ENCODE data around the gene AK8.

AK8 gene

GRCh38 chr9:132903574-132904492 is 25.7 kb upstream of the AK8 start:
- no peak overlapping the region for H3K4me3 ChIP-seq (ENCODE audit: extremely low read depth, insufficient read depth, low read length, poor library complexity, severe bottlenecking)
- H3K4me1 ChIP-seq (ENCODE audit: control insufficient read depth, insufficient read depth, low read length, poor library complexity, severe bottlenecking), result no peaks in the 10 kb centered on the region
- H3K36me3 ChIP-seq (ENCODE audit: control insufficient read depth, insufficient read depth, low read length), result peaks cover 72% of the 10 kb centered on the region
- no peaks in the 10 kb centered on the region for H3K9me3 ChIP-seq (ENCODE audit: control insufficient read depth, low read length)
- 84 to 88% methylated on average over 10 of the region's 13 CpGs for WGBS, 2 experiments (ENCODE audit: insufficient coverage in 2 of 2)
- H3K27ac ChIP-seq (ENCODE audit: low read depth, low read length, severe bottlenecking), result no peak overlapping the region

- WGBS, 2 experiments (ENCODE audit: insufficient coverage in 2 of 2), result 41 to 49% methylated on average over 8 to 9 of the region's 11 CpGs
- H3K36me3 ChIP-seq (ENCODE audit: control insufficient read depth, insufficient read depth, low read length), result peaks cover 82% of the 10 kb centered on the region
- H3K27ac ChIP-seq (ENCODE audit: low read depth, low read length, severe bottlenecking), result no peak overlapping the region
- H3K4me3 ChIP-seq (ENCODE audit: extremely low read depth, insufficient read depth, low read length, poor library complexity, severe bottlenecking), result no peak overlapping the region
- no peaks in the 10 kb centered on the region for H3K4me1 ChIP-seq (ENCODE audit: control insufficient read depth, insufficient read depth, low read length, poor library complexity, severe bottlenecking)
- H3K9me3 ChIP-seq (ENCODE audit: control insufficient read depth, low read length), result no peaks in the 10 kb centered on the region
These were observed 24.1 kb upstream of the AK8 start for GRCh38 chr9:132901858-132902831.

- 95 to 96% methylated on average over 4 of the region's 7 CpGs for WGBS, 2 experiments (ENCODE audit: insufficient coverage in 2 of 2)
- H3K36me3 ChIP-seq (ENCODE audit: control insufficient read depth, insufficient read depth, low read length), result peaks cover 84% of the 10 kb centered on the region
- no peaks in the 10 kb centered on the region for H3K4me1 ChIP-seq (ENCODE audit: control insufficient read depth, insufficient read depth, low read length, poor library complexity, severe bottlenecking)
- no peaks in the 10 kb centered on the region for H3K9me3 ChIP-seq (ENCODE audit: control insufficient read depth, low read length)
- H3K27ac ChIP-seq (ENCODE audit: low read depth, low read length, severe bottlenecking), result no peak overlapping the region
- no peak overlapping the region for H3K4me3 ChIP-seq (ENCODE audit: extremely low read depth, insufficient read depth, low read length, poor library complexity, severe bottlenecking)
These were observed 20.0 kb upstream of the AK8 start for GRCh38 chr9:132898051-132898450.

GRCh38 chr9:132896906-132897305 is 18.8 kb upstream of the AK8 start:
- Histone ChIP-seq H3K4me3 (ENCODE audit: extremely low read depth, insufficient read depth, low read length, poor library complexity, severe bottlenecking) (no peak overlapping the region), H3K27ac (ENCODE audit: low read depth, low read length, severe bottlenecking) (no peak overlapping the region), H3K9me3 (ENCODE audit: control insufficient read depth, low read length) (no peaks in the 10 kb centered on the region), H3K4me1 (ENCODE audit: control insufficient read depth, insufficient read depth, low read length, poor library complexity, severe bottlenecking) (no peaks in the 10 kb centered on the region), H3K36me3 (ENCODE audit: control insufficient read depth, insufficient read depth, low read length) (peaks cover 90% of the 10 kb centered on the region)
- 92 to 96% methylated on average over 6 of the region's 6 CpGs for WGBS, 2 experiments (ENCODE audit: insufficient coverage in 2 of 2)

GRCh38 chr9:132896264-132896663 is 18.2 kb upstream of the AK8 start:
- WGBS, 2 experiments (ENCODE audit: insufficient coverage in 2 of 2), result 96 to 97% methylated on average over 5 to 13 of the region's 13 CpGs
- Histone ChIP-seq H3K4me3 (ENCODE audit: extremely low read depth, insufficient read depth, low read length, poor library complexity, severe bottlenecking) (no peak overlapping the region), H3K27ac (ENCODE audit: low read depth, low read length, severe bottlenecking) (no peak overlapping the region), H3K36me3 (ENCODE audit: control insufficient read depth, insufficient read depth, low read length) (peaks cover 86% of the 10 kb centered on the region), H3K4me1 (ENCODE audit: control insufficient read depth, insufficient read depth, low read length, poor library complexity, severe bottlenecking) (no peaks in the 10 kb centered on the region), H3K9me3 (ENCODE audit: control insufficient read depth, low read length) (no peaks in the 10 kb centered on the region)

- WGBS, 2 experiments (ENCODE audit: insufficient coverage in 2 of 2), result 81 to 82% methylated on average over 6 to 8 of the region's 9 CpGs
- Histone ChIP-seq H3K9me3 (ENCODE audit: control insufficient read depth, low read length) (no peaks in the 10 kb centered on the region), H3K4me3 (ENCODE audit: extremely low read depth, insufficient read depth, low read length, poor library complexity, severe bottlenecking) (no peak overlapping the region), H3K4me1 (ENCODE audit: control insufficient read depth, insufficient read depth, low read length, poor library complexity, severe bottlenecking) (no peaks in the 10 kb centered on the region), H3K36me3 (ENCODE audit: control insufficient read depth, insufficient read depth, low read length) (peaks cover 74% of the 10 kb centered on the region), H3K27ac (ENCODE audit: low read depth, low read length, severe bottlenecking) (no peak overlapping the region)
These were observed 17.1 kb upstream of the AK8 start for GRCh38 chr9:132894862-132895835.

- H3K4me3 ChIP-seq (ENCODE audit: extremely low read depth, insufficient read depth, low read length, poor library complexity, severe bottlenecking), result no peak overlapping the region
- H3K4me1 ChIP-seq (ENCODE audit: control insufficient read depth, insufficient read depth, low read length, poor library complexity, severe bottlenecking), result no peaks in the 10 kb centered on the region
- no peak overlapping the region for H3K27ac ChIP-seq (ENCODE audit: low read depth, low read length, severe bottlenecking)
- no CpG with 5 or more reads among the region's 5 CpGs for whole genome bisulfite sequencing, 2 experiments (ENCODE audit: insufficient coverage in 2 of 2)
- H3K36me3 ChIP-seq (ENCODE audit: control insufficient read depth, insufficient read depth, low read length), result peaks cover 66% of the 10 kb centered on the region
- H3K9me3 ChIP-seq (ENCODE audit: control insufficient read depth, low read length), result no peaks in the 10 kb centered on the region
These were observed 16.3 kb upstream of the AK8 start for GRCh38 chr9:132894346-132894745.

GRCh38 chr9:132892400-132892799 is 14.3 kb upstream of the AK8 start:
- no peaks in the 10 kb centered on the region for H3K9me3 ChIP-seq (ENCODE audit: control insufficient read depth, low read length)
- 92 to 93% methylated on average over 8 of the region's 9 CpGs for WGBS, 2 experiments (ENCODE audit: insufficient coverage in 2 of 2)
- H3K4me1 ChIP-seq (ENCODE audit: control insufficient read depth, insufficient read depth, low read length, poor library complexity, severe bottlenecking), result no peaks in the 10 kb centered on the region
- no peak overlapping the region for H3K4me3 ChIP-seq (ENCODE audit: extremely low read depth, insufficient read depth, low read length, poor library complexity, severe bottlenecking)
- H3K36me3 ChIP-seq (ENCODE audit: control insufficient read depth, insufficient read depth, low read length), result peaks cover 48% of the 10 kb centered on the region
- no peak overlapping the region for H3K27ac ChIP-seq (ENCODE audit: low read depth, low read length, severe bottlenecking)

- no peak overlapping the region for H3K27ac ChIP-seq (ENCODE audit: low read depth, low read length, severe bottlenecking)
- no peaks in the 10 kb centered on the region for H3K9me3 ChIP-seq (ENCODE audit: control insufficient read depth, low read length)
- WGBS, 2 experiments (ENCODE audit: insufficient coverage in 2 of 2), result 94 to 96% methylated on average over 9 to 17 of the region's 18 CpGs
- no peak overlapping the region for H3K4me3 ChIP-seq (ENCODE audit: extremely low read depth, insufficient read depth, low read length, poor library complexity, severe bottlenecking)
- H3K36me3 ChIP-seq (ENCODE audit: control insufficient read depth, insufficient read depth, low read length), result peaks cover 11% of the 10 kb centered on the region
- H3K4me1 ChIP-seq (ENCODE audit: control insufficient read depth, insufficient read depth, low read length, poor library complexity, severe bottlenecking), result no peaks in the 10 kb centered on the region
These were observed 10.1 kb upstream of the AK8 start for GRCh38 chr9:132888151-132888550.
